DMS 273 treated with DMSO at 0.1 percent for 48 hours (cell line): ENCODE data around the gene ZNF892.
"Not testable (repeated sequence)": the region's sequence is repeated elsewhere in the genome, so short reads cannot be mapped to it uniquely, and the experiment has no call there.

Experiments used
- DNase-seq: peaks from one replicate; lab custom pipeline; 2025; lab: John Stamatoyannopoulos, UW

Gene ZNF892

GRCh38 chr2:95231723-95232122 is 24.4 kb downstream of the ZNF892 start:
- DNase-seq, result peak; percentile 35

GRCh38 chr2:95232232-95232631 is 24.9 kb downstream of the ZNF892 start:
- no peak for DNase-seq

- DNase-seq, result no peak
Observed at GRCh38 chr2:95234286-95234785, 27.0 kb downstream of the ZNF892 start.

GRCh38 chr2:95234816-95235215 is 27.5 kb downstream of the ZNF892 start:
- DNase-seq, result no peak

GRCh38 chr2:95238131-95238530 is 30.8 kb downstream of the ZNF892 start:
- no peak for DNase-seq

- DNase-seq, result no peak
Observed at GRCh38 chr2:95240091-95240490, 32.8 kb downstream of the ZNF892 start.

GRCh38 chr2:95240556-95240955 is 33.2 kb downstream of the ZNF892 start:
- DNase-seq, result no peak

- not testable (repeated sequence) for DNase-seq
Observed at GRCh38 chr2:95242084-95242483, 34.8 kb downstream of the ZNF892 start.
